Astrocyte (in vitro differentiated cells and primary cell): ENCODE data around the gene CDK17.

Experiments used
- CTCF ChIP-seq: IDR thresholded peaks from 2 replicates; pipeline ENCODE4 v1.5.1; 2011; ENCODE audit warnings: low read depth, mild to moderate bottlenecking, inconsistent platforms, low read length, moderate library complexity; ENCODE audit not compliant: insufficient read depth
- EZH2 ChIP-seq: IDR thresholded peaks from 2 replicates; pipeline ENCODE4 v1.6.1; 2012; ENCODE audit warnings: mild to moderate bottlenecking, low read length, inconsistent platforms; ENCODE audit not compliant: insufficient read depth

- no peak for TF ChIP-seq CTCF
- no peak for TF ChIP-seq EZH2
Measured at GRCh38 chr12:96437171-96437445, 36.9 kb upstream of the CDK17 start.
